C1 segment of cervical spinal cord (tissue), 14 donors: ENCODE data around the gene KRT76.

Experiments used
- DNase-seq, 14 donors: peaks; one replicate each; lab custom pipeline; 2025; lab: John Stamatoyannopoulos, UW

KRT76 gene

DNA sequence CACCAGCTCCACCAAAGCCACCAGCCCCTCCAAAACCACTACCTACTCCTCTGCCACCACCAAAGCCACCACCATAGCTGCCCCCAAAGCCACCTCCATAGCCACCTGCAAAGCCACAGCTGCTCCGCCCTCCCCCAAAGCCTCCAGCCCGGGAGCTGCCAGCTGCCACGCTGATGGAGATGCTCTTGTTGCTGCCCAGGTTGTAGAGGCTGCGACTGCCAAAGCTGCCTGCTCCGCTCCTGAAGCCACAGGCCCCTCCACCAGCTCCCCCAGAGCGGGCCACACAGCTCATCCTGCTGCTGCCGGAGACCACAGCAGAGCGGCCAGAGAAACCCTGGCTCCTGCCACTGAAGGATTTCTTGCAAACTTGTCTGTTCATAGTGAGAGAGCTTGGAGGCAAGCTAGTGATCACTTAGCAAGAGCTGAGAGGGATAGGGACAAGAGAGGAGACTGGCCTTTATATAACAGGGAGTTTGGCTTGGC is at the start of gene KRT76:
Gene KRT76 (minus strand): TSS at position 433 of the 483 bp plus-strand sequence. CDS start 54 bp downstream, at position 379.
- DNase-seq = no peak

GRCh38 chr12:52825961-52826360 is 48.8 kb upstream of the KRT76 start:
- DNase-seq = no peak

DNA sequence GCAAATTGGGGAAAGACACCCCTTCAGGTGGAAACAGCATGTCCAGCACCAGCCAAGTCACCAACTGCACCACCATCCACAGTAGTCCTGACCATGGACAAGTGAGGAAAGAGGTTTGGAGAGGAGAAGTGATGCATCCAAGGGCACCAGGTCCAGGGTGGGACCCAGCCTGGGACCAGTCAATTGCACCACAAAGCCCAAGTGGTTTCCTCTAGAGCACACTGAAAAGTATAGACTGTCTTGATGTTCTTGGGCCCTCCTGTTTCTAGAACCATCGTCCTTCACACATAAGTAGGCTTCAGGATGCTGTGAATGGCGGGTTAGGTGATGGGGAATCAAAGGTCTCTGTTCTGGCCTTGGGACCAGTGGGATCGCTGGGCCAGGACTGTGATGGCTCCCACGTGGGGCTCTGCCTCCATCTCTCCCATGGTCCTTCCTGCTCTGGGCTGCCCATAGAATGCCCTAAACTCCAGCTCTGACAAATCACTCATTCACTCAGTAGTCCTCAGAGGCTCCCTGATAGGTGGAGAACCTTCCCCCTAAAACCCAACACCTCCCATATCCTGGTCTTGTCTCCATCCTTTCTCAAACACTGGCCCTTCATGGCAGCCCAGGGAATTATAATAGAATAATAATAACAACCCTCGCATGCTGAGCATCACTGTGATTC is 47.7 kb upstream of the KRT76 start:
- DNase-seq = no peak

GRCh38 chr12:52823761-52824450 is 46.8 kb upstream of the KRT76 start:
- no peak for DNase-seq

GRCh38 chr12:52822771-52823510 is 45.8 kb upstream of the KRT76 start:
- DNase-seq = no peak

DNA sequence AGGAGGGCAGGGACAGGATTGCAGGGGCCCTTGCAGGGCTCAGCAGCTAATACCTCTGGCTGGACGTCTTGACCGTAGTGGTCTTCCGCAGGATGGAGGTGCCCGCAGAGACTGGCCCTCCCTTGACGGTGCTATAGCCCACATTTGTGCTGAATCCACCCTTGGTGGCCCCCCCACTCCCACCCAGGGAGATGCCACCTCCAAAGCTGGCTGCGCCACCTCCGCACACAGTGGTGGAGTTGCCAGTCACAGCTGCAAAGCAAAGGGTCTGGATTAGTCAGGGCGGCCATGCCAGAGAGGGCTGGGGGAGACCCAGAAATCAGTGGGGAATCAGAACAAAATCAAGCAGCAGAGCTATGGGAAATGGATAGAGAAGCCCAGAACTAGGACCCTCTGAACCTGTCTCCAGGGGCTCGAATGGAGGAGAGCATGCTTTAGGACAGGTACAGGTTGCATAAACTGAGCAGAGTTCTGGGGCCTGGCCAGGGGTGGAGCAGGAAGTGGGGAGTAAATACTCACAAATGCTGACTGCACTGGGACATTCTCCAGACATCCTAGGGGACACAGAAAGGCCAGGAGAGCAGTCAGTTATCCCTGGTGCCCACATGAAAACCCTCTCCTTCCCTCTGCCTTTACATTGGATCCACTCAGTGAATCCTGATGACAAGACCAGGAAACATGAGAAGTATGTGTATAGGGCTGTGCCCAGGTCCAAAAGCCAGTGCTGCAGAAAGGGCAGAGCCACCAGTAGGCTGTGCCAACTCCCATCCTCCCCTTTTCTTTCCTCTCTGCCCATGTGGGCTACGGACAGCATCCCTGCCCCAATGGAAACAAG is 44.9 kb upstream of the KRT76 start:
- no peak for DNase-seq

DNA sequence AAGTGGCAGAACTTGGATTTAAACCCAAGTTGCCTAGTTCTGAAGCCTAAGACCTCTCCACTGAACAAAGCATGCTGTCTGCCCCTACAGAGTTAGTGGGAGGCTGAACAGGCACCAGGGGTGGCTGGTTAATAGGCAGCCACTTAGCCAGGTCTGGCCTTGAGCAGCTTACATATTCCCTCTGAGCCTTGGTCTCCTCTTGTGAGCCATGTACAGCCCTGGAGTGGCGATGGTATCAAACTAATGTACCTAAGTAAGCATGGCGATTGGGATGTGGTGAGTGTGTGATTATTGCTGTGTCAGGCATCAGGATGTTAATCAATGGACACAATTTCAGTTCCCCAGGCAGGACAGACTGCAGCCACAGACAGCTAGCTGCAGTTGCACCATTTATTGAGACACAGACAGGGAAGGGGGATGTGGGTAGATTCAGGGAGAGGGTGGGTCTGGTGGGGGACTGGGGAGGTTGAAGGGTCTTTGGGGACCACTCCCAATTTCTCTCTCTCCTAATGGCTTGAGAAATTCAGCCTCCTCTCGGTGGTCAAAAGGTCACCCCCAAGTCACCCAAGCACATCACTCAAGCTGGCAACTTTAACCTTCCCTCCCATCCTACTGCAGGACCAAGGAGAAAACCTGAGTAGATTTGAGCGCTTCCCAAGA is 44.1 kb upstream of the KRT76 start:
- DNase-seq = no peak

- DNase-seq = no peak
Measured at GRCh38 chr12:52820521-52820920, 43.4 kb upstream of the KRT76 start.

DNA sequence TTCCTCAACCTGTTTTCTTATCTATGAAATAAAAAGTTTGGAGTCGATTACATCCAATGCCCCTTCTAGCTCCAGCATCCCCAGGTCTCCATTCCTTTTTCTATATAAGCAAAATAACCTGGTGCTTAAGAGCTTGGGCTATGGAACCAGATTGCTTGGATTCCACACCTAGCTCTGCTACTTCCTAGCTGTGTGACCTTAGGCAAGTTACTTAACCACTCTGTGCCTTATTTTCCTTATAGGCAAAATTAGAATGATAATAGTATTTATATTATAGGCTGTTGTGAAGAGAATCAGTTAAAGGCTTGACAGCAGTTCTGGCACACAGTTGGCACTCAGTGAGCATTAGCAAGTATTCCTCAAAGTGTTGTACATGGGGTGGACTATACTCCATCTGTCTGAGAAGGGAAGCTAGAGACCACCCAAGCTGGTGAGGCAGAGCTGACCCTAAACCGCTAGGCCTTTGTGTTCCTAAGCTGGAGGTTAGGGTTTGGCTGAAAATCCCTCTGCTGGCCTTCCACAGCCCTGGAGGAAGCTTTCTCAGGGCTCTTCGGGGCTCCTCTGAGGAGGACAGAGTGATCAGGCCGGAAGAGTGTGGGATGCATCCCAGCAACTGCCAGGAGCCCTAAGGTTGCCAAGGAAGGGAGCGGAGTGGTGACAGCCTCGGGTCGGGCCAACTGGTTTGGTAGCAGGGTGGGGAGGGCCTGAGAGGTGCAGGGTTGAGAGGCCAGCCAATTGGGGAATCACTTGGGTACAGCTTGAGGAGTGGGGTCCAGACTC is 42.8 kb upstream of the KRT76 start:
- DNase-seq = no peak

DNA sequence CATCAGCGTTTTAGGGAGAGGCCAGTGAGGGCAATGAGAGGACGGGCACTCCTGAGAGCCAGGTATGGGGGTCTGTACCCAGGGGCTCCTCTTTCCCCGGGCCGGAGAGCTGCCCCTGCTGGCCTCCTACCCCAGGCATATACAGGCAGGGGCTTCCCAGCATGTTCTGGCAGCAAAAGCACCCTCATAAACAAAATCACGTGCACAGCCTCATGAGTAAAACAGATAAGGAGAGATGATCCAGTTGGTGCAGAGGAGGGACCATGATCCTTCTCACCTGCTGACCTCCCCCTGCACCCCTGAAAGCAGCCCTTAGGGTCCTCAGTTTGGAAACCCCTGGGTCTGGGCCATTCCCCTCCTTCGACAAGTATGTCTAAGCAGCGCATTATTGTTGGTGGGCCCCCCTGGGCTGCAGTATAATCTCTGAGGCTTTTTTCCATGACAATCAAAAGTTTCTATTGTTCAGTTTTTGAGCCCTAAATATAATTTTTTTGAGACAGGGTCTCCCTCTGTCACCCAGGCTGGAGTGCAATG is 41.8 kb upstream of the KRT76 start:
- DNase-seq = no peak

DNA sequence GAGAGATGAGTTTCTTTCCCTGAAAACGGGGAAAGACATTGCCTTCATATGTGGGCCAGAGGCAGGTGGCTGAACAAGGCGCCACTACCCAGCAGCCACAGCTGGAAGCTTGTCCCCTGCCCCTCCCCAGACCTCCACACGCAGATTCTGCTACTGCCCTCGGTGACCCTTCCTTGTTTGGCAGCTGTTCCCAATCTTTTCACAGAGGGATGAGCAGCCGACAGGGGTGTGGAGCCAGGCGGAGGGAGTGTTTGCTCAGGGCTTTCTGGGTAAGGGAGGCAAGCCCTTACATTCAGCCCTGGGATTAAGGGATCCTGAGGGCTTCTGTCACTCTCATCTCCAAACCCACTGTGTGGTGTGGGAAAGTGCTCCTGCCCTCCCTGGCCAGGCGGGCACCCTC is 41.2 kb upstream of the KRT76 start:
- no peak for DNase-seq

DNA sequence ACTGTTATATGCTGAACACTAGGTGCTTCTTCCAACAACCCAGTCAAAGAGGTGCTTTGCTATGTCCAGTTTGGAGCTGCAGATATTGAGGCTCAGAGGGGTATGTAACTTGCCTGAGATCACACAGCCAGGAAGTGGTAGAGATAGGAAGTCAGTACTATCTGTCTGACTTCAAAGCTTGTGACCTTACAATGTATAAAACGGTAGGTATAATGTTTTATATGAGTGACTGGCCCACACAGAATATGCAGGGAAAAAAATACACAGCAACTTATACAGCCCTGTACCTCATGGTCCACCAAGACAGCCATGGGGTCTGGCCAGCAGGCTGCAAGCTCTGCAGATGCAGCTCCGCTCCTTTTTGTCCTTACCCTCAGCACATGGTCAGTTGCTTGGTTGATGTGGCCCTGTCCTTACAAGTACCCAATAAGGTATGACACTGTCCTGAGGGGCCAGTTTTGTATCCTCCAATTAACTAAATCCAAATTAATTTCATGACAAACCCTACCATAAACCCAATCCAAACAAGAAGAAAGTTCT is 40.6 kb upstream of the KRT76 start:
- DNase-seq = no peak

- no peak for DNase-seq
Measured at GRCh38 chr12:52817003-52817698, 40.0 kb upstream of the KRT76 start.

GRCh38 chr12:52815676-52816588 is 38.8 kb upstream of the KRT76 start:
- DNase-seq = no peak

- DNase-seq = no peak
Measured at GRCh38 chr12:52815161-52815560, 38.0 kb upstream of the KRT76 start.

DNA sequence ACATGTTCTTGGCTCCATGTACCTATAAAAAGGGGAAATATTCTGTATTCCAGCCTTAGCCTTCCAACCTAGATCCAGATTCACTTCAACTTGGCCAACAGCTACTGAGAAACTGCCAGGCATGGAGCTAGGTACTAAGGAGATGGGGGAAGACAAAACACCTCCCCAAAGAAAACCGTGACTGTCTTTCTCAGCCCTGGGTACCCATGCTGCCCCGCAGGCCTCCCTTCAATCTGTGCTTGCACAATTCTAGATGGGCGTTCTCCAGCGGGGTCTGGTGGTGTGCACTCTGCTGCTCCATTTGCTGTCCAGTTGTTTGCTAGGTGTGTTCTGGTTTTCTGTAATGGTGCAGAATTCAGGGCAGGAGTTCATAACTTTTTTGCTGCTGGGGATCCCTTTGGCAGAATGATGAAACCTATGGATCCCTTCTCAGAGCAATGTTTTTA is 37.6 kb upstream of the KRT76 start:
- DNase-seq = no peak

GRCh38 chr12:52813885-52814709 is 37.0 kb upstream of the KRT76 start, which contains the start of gene KRT4:
Gene KRT4 (minus strand): TSS chr12:52814116. CDS start chr12:52814058, 58 bp downstream.
- DNase-seq = no peak
